Sigmoid colon (tissue), 7 donors: Measurements from ENCODE around the gene PRKAG2. TPM values are rescaled to one million over a fixed set of nuclear protein-coding genes. Genes with fewer than 3 reads are reported as not detected.

ENCODE experiments used
- DNase-seq: peaks from one replicate; pipeline ENCODE4 v3.0.0-alpha.2; 2019
- H3K27ac ChIP-seq, 4 donors: fragments of 200-600 bp; sonication (generic); one replicate each; pipeline ENCODE4 v1.5.1; 2016 to 2019; ENCODE audit warnings: mild to moderate bottlenecking in 1 of 4
- H3K27me3 ChIP-seq, 3 donors: fragments of 200-600 bp; sonication (generic); one replicate each; pipeline ENCODE4 v1.5.1; 2019; ENCODE audit warnings: mild to moderate bottlenecking in 1 of 3
- H3K36me3 ChIP-seq, 4 donors: fragments of 200-600 bp; sonication (generic); one replicate each; pipeline ENCODE4 v1.5.1; 2016 to 2019
- H3K4me1 ChIP-seq, 4 donors: fragments of 200-600 bp; sonication (generic); one replicate each; pipeline ENCODE4 v1.5.1; 2017 to 2019
- H3K4me3 ChIP-seq, 4 donors: fragments of 200-600 bp; sonication (generic); one replicate each; pipeline ENCODE4 v1.5.1; 2017 to 2019; ENCODE audit warnings: mild to moderate bottlenecking in 2 of 4, moderate library complexity in 1 of 4
- H3K9me3 ChIP-seq, 4 donors: fragments of 200-600 bp in 3 of 4; sonication (generic) in 3 of 4; one replicate each; pipeline versions ENCODE4 v1.5.1 to v1.6.1; 2013 to 2019
- EP300 ChIP-seq, 4 donors: sonication (generic); formaldehyde crosslinking; IDR thresholded peaks; one replicate each; pipeline ENCODE4 v1.6.1; 2017; ENCODE audit warnings: antibody characterized with exemption in 4 of 4
- POLR2A ChIP-seq, 2 donors: fragments of 450-650 bp; IDR thresholded peaks; one replicate each; pipeline ENCODE4 v1.6.1; 2016; ENCODE audit warnings: antibody characterized with exemption in 2 of 2, mild to moderate bottlenecking in 2 of 2, moderate library complexity in 2 of 2
- POLR2AphosphoS5 ChIP-seq, 4 donors: sonication (generic); formaldehyde crosslinking; IDR thresholded peaks; one replicate each; pipeline ENCODE4 v1.6.1; 2017; ENCODE audit warnings: antibody characterized with exemption in 4 of 4
- WGBS, 2 donors: extraction: QIAGEN DNeasy Blood & Tissue Kit; methylation state at CpG; one replicate each; pipeline ENCODE4 v1.1.7; 2013; 5-methylcytosine and 5-hydroxymethylcytosine counted together
- intact Hi-C: fragments of 100-400 bp; cut with DNase I; formaldehyde crosslinking; loops from one replicate; pipeline ENCODE4 v1.15.1; 2023
- polyA plus RNA-seq, 3 donors: library from polyadenylated mRNA; stranded (reverse); fragments of 200-250 nt; gene quantifications; one replicate each; pipeline ENCODE4 v1.2.3, GENCODE V29; 2013
- total RNA-seq, 4 donors: library from RNA; depleted of rRNA; stranded (reverse); fragments of >200 nt; gene quantifications; one replicate each; pipeline ENCODE4 v1.1.0, GENCODE V29; 2016
- TF ChIP-seq, protein P1 (sequence below), 4 experiments: fragments of 450-650 bp in 3 of 4; fragments of 200-600 bp in 1 of 4; IDR thresholded peaks; one replicate each; pipeline ENCODE4 v1.5.1; 2016 to 2019; ENCODE audit warnings: antibody characterized with exemption in 4 of 4, mild to moderate bottlenecking in 3 of 4, moderate library complexity in 2 of 4
- donor health status: healthy with polysubstance abuse.
- donor health status: Bipolar disorder and iron deficiency.
- donor health status: healthy.

The PRKAG2 gene
- total and polyA plus RNA-seq, 7 donors, result 19.2 to 51.2 (median 37.1) TPM

GRCh38 chr7:151630851-151631569 lies 245.9 kb downstream of the PRKAG2 start:
- intact Hi-C loops, result loop anchor here (2.0 to 5.0 kb wide), 2 partner anchors 106 to 128 kb away; no protein-coding TSS in a partner anchor
- no peak for DNase-seq
- 31% methylated on average over 17 of the region's 17 CpGs for WGBS, 2 donors
- H3K4me1 ChIP-seq, result peaks cover 0 to 54% (median 48%) of the 10 kb centered on the region in 4 donors
- peaks cover 0 to 4% (median 0%) of the 10 kb centered on the region in 4 donors for H3K9me3 ChIP-seq
- peak overlapping the region; percentile 94 to 97 (median 95) for H3K27ac ChIP-seq
- H3K27me3 ChIP-seq, result no peaks in the 10 kb centered on the region
- TF ChIP-seq, protein P1, sequence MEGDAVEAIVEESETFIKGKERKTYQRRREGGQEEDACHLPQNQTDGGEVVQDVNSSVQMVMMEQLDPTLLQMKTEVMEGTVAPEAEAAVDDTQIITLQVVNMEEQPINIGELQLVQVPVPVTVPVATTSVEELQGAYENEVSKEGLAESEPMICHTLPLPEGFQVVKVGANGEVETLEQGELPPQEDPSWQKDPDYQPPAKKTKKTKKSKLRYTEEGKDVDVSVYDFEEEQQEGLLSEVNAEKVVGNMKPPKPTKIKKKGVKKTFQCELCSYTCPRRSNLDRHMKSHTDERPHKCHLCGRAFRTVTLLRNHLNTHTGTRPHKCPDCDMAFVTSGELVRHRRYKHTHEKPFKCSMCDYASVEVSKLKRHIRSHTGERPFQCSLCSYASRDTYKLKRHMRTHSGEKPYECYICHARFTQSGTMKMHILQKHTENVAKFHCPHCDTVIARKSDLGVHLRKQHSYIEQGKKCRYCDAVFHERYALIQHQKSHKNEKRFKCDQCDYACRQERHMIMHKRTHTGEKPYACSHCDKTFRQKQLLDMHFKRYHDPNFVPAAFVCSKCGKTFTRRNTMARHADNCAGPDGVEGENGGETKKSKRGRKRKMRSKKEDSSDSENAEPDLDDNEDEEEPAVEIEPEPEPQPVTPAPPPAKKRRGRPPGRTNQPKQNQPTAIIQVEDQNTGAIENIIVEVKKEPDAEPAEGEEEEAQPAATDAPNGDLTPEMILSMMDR (IDR thresholded peaks at IDR 0.05), result no peak
- TF ChIP-seq POLR2AphosphoS5 (IDR thresholded peaks at IDR 0.05) (no peak), EP300 (IDR thresholded peaks at IDR 0.05) (no peak), POLR2A (IDR thresholded peaks at IDR 0.05) (no peak)
- peak overlapping the region; percentile 52 to 86 (median 74) for H3K4me3 ChIP-seq
- H3K36me3 ChIP-seq, result no peaks in the 10 kb centered on the region

GRCh38 chr7:151630358-151630757 lies 246.6 kb downstream of the PRKAG2 start:
- DNase-seq, result no peak
- 91 to 95% methylated on average over 5 of the region's 5 CpGs for WGBS, 2 donors
- no peaks in the 10 kb centered on the region for H3K36me3 ChIP-seq
- no peaks in the 10 kb centered on the region for H3K27me3 ChIP-seq
- peak overlapping the region in 3 of 4 donors; percentile 73 to 86 (median 76) for H3K4me3 ChIP-seq
- TF ChIP-seq POLR2AphosphoS5 (IDR thresholded peaks at IDR 0.05) (no peak), POLR2A (IDR thresholded peaks at IDR 0.05) (no peak), EP300 (IDR thresholded peaks at IDR 0.05) (no peak)
- TF ChIP-seq, protein P1 (IDR thresholded peaks at IDR 0.05), result no peak
- intact Hi-C loops, result loop anchor here (2.0 to 5.0 kb wide), 2 partner anchors 107 to 128 kb away; no protein-coding TSS in a partner anchor
- peak overlapping the region; percentile 94 to 97 (median 95) for H3K27ac ChIP-seq
- H3K4me1 ChIP-seq, result peaks cover 0 to 56% (median 53%) of the 10 kb centered on the region in 4 donors
- peaks cover 0 to 4% (median 0%) of the 10 kb centered on the region in 4 donors for H3K9me3 ChIP-seq

DNA sequence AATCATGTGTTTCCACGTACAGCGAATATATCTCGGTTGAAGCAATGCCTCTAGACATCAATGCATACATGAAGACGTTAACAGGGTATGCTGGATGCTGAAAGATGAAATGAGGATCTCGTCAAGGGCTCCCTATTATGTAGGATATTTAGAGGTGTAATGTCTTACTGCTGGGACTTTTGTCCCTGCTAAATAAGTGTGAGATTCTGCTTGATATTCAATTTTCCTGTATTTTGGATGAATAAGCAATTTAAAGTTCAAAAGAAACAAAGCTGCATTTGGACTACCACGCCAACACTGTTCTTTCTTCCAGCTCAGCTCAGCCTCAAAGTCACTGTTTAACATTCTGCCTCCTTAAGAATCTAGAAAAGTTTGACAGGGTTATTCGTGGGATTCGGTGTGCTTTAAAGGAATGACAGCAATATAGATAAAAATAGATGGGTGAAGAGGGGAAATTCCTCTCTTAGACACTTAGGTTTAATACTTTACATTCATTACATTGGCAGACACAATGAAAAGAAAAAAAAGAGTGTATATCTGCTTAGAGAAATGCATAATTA lies 247.1 kb downstream of the PRKAG2 start:
- intact Hi-C loops, result loop anchor here (2.0 to 10.0 kb wide), 3 partner anchors 65 to 129 kb away; no protein-coding TSS in a partner anchor
- peaks cover 0 to 59% (median 54%) of the 10 kb centered on the region in 4 donors for H3K4me1 ChIP-seq
- WGBS, 2 donors, result 95 to 96% methylated on average over 8 of the region's 8 CpGs
- DNase-seq, result no peak
- peaks cover 0 to 4% (median 0%) of the 10 kb centered on the region in 4 donors for H3K9me3 ChIP-seq
- TF ChIP-seq, protein P1 (IDR thresholded peaks at IDR 0.05), result no peak
- no peak for TF ChIP-seq POLR2AphosphoS5 (IDR thresholded peaks at IDR 0.05)
- TF ChIP-seq EP300 (IDR thresholded peaks at IDR 0.05), result no peak
- TF ChIP-seq POLR2A (IDR thresholded peaks at IDR 0.05), result no peak
- H3K27me3 ChIP-seq, result no peaks in the 10 kb centered on the region
- peak overlapping the region; percentile 94 to 97 (median 95) for H3K27ac ChIP-seq
- H3K4me3 ChIP-seq, result no peak overlapping the region
- no peaks in the 10 kb centered on the region for H3K36me3 ChIP-seq

- intact Hi-C loops, result loop anchor here (10.0 kb wide), 1 partner anchor 64 kb away; no protein-coding TSS in a partner anchor
- H3K4me3 ChIP-seq, result peak overlapping the region in 1 of 4 donors; percentile 9
- TF ChIP-seq EP300 (IDR thresholded peaks at IDR 0.05) (no peak), POLR2AphosphoS5 (IDR thresholded peaks at IDR 0.05) (no peak), POLR2A (IDR thresholded peaks at IDR 0.05) (no peak)
- TF ChIP-seq, protein P1 (IDR thresholded peaks at IDR 0.05), result no peak
- WGBS, 2 donors, result 90 to 95% methylated on average over 17 of the region's 17 CpGs
- no peak for DNase-seq
- peaks cover 0 to 4% (median 0%) of the 10 kb centered on the region in 4 donors for H3K9me3 ChIP-seq
- no peaks in the 10 kb centered on the region for H3K36me3 ChIP-seq
- H3K27ac ChIP-seq, result peak overlapping the region; percentile 94 to 97 (median 95)
- no peaks in the 10 kb centered on the region for H3K27me3 ChIP-seq
- peaks cover 0 to 66% (median 56%) of the 10 kb centered on the region in 4 donors for H3K4me1 ChIP-seq
Observed at GRCh38 chr7:151628846-151629604, 247.9 kb downstream of the PRKAG2 start.
